Subcutaneous preadipocyte (primary cell): ENCODE measurements around the gene FYB1. TPM values are rescaled to one million over a fixed set of nuclear protein-coding genes. Genes with fewer than 3 reads are reported as not detected.

ENCODE experiments used
- total RNA-seq: library from RNA; depleted of rRNA; stranded (reverse); fragments of >200 nt; gene quantifications from 2 replicates; pipeline ENCODE4 v1.2.3, GENCODE V29; 2012

Gene FYB1, protein sequence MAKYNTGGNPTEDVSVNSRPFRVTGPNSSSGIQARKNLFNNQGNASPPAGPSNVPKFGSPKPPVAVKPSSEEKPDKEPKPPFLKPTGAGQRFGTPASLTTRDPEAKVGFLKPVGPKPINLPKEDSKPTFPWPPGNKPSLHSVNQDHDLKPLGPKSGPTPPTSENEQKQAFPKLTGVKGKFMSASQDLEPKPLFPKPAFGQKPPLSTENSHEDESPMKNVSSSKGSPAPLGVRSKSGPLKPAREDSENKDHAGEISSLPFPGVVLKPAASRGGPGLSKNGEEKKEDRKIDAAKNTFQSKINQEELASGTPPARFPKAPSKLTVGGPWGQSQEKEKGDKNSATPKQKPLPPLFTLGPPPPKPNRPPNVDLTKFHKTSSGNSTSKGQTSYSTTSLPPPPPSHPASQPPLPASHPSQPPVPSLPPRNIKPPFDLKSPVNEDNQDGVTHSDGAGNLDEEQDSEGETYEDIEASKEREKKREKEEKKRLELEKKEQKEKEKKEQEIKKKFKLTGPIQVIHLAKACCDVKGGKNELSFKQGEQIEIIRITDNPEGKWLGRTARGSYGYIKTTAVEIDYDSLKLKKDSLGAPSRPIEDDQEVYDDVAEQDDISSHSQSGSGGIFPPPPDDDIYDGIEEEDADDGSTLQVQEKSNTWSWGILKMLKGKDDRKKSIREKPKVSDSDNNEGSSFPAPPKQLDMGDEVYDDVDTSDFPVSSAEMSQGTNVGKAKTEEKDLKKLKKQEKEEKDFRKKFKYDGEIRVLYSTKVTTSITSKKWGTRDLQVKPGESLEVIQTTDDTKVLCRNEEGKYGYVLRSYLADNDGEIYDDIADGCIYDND
- under 0.01 TPM in 2 replicates for total RNA-seq

DNA sequence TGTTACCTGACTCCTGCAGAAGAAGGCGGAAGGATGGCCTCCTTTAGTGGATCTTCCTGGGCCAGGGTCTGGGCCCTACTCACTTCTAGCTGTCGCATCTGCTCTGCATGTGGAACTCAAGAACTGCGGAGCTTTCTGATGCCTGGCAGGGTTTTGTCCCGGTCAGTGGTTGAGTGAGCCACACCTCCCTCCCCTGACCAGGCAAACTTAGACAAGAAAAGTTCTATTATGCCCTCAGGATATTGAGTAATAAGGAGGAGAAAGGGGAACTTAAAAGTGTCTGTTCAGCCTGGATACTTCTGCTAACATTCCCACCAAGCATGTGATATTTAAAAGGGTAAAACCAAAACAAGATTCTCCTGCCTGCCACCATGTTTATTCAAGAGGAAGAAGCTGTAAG, at the start of gene FYB1:
Gene FYB1 (minus strand): TSS at position 127 of the 400 bp plus-strand sequence. CDS start 16,603 bp downstream, outside the sequence.

DNA sequence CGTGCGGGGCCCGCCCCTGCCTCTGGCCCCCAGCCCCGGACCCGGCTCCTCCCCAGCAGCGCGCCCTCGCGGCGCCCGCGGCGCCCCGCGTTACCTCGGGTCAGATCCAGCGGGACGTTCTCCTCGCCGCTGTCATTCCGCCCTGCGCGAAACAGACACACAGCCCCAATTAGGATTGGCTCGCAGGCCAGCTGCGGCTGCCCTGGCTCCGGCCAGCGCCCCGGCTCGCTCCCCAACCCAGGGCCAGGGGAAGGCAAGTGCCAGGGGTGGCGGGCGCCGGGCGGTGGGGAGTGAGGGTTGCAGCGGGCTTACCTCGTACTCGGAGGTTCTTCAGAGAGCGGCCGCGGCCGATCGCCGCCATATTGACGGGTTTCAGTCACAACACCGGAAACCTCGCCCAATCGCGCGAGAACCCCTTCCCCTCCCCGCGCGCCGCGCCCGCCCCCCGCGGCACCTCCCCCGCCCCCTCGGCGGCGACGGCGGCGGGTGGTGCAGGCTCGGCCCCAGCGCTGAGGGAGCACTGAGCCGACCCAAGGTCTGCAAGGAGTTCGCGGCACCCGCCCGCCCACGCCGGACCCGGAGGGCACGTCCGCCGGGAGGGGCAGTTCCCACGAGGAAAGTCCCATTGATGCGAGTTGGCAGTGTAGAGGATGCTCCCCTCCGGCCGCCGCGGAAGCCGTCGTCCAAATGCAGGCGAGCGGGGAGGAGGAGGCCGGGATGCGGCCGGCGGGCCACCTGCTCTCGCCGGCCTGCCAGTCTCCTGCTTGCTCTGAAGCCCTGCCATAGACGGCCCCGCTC, 145.1 kb downstream of the FYB1 start, which contains the start of gene RICTOR:
Gene RICTOR (minus strand): TSS at position 383 of the 798 bp plus-strand sequence. CDS start 22 bp downstream, at position 361.

Other genes with a start within 250 kb of the FYB1 start
- gene RICTOR, start 145.2 kb downstream of the FYB1 start, total RNA-seq: 30.1 and 37.7 TPM in 2 replicates
- not detected in 2 replicates for gene C9, start 144.9 kb upstream of the FYB1 start, total RNA-seq
- gene DAB2, start 205.4 kb upstream of the FYB1 start, total RNA-seq: 59.8 and 130 TPM in 2 replicates